H9 (cell line): Measurements from ENCODE around the gene OAS2. TPM values are rescaled to one million over a fixed set of nuclear protein-coding genes. Genes with fewer than 3 reads are reported as not detected.

ENCODE experiments used
- DNase-seq: peaks from one replicate; pipeline ENCODE4 v3.0.0-alpha.2; 2017
- H2AFZ ChIP-seq: one replicate; pipeline ENCODE4 v1.6.1; 2013; ENCODE audit warnings: mild to moderate bottlenecking, low read length, control low read depth, moderate library complexity
- H2AK5ac ChIP-seq: 2 replicates; pipeline ENCODE4 v1.6.1; 2013; ENCODE audit warnings: low read length, control low read depth, mixed read lengths; ENCODE audit not compliant: insufficient read length
- H2BK120ac ChIP-seq: one replicate; pipeline ENCODE4 v1.6.1; 2013; ENCODE audit warnings: low read depth, mild to moderate bottlenecking, low read length, control low read depth, inconsistent platforms; ENCODE audit not compliant: poor library complexity, severe bottlenecking
- H2BK12ac ChIP-seq: 2 replicates; pipeline ENCODE4 v1.6.1; 2013; ENCODE audit warnings: low read length, control low read depth, mixed read lengths, low read depth; ENCODE audit not compliant: insufficient read length
- H2BK15ac ChIP-seq: 2 replicates; pipeline ENCODE4 v1.6.1; 2013; ENCODE audit warnings: low read depth, low read length, control low read depth
- H2BK20ac ChIP-seq: one replicate; pipeline ENCODE4 v1.6.1; 2013; ENCODE audit warnings: low read depth, mild to moderate bottlenecking, low read length, control low read depth, inconsistent platforms; ENCODE audit not compliant: poor library complexity, severe bottlenecking
- H2BK5ac ChIP-seq: 2 replicates; pipeline ENCODE4 v1.6.1; 2013; ENCODE audit warnings: low read length, control low read depth, mixed read lengths; ENCODE audit not compliant: insufficient read length
- H3K14ac ChIP-seq: 2 replicates; pipeline ENCODE4 v1.6.1; 2013; ENCODE audit warnings: low read length, control low read depth; ENCODE audit not compliant: insufficient read depth
- H3K18ac ChIP-seq: 2 replicates; pipeline ENCODE4 v1.6.1; 2013; ENCODE audit warnings: low read depth, mild to moderate bottlenecking, mixed read lengths, low read length, control low read depth; ENCODE audit not compliant: insufficient read length
- H3K23ac ChIP-seq: 2 replicates; pipeline ENCODE4 v1.6.1; 2013; ENCODE audit warnings: low read length, control low read depth, mixed read lengths, low read depth; ENCODE audit not compliant: insufficient read length
- H3K23me2 ChIP-seq: 2 replicates; pipeline ENCODE4 v1.6.1; 2013; ENCODE audit warnings: low read depth, mild to moderate bottlenecking, mixed read lengths, low read length, control low read depth; ENCODE audit not compliant: insufficient read length, poor library complexity, severe bottlenecking
- H3K27ac ChIP-seq: 2 replicates; pipeline ENCODE4 v1.5.1; 2013; ENCODE audit warnings: low read length, control low read depth, mixed read lengths, low read depth; ENCODE audit not compliant: insufficient read length
- H3K27me3 ChIP-seq: 2 replicates; pipeline ENCODE4 v1.6.1; 2013; ENCODE audit warnings: low read length, control low read depth, inconsistent platforms; ENCODE audit not compliant: insufficient read depth
- H3K4ac ChIP-seq: 2 replicates; pipeline ENCODE4 v1.6.1; 2013; ENCODE audit warnings: low read depth, mild to moderate bottlenecking, control low read depth, inconsistent platforms, low read length, moderate library complexity
- H3K4me1 ChIP-seq: 2 replicates; pipeline ENCODE4 v1.6.1; 2013; ENCODE audit warnings: low read length, control low read depth, inconsistent platforms; ENCODE audit not compliant: insufficient read depth
- H3K4me2 ChIP-seq: 2 replicates; pipeline ENCODE4 v1.6.1; 2013; ENCODE audit warnings: low read length, control low read depth, mixed read lengths; ENCODE audit not compliant: insufficient read length, insufficient read depth
- H3K56ac ChIP-seq: 2 replicates; pipeline ENCODE4 v1.6.1; 2013; ENCODE audit warnings: low read depth, mild to moderate bottlenecking, mixed read lengths, low read length, control low read depth; ENCODE audit not compliant: insufficient read length
- H3K79me1 ChIP-seq: 2 replicates; pipeline ENCODE4 v1.6.1; 2013; ENCODE audit warnings: low read depth, mild to moderate bottlenecking, moderate library complexity, low read length, control low read depth, inconsistent platforms; ENCODE audit not compliant: insufficient read depth, poor library complexity, severe bottlenecking
- H3K79me2 ChIP-seq: 2 replicates; pipeline ENCODE4 v1.6.1; 2013; ENCODE audit warnings: low read length, control low read depth, inconsistent platforms; ENCODE audit not compliant: insufficient read depth
- H3K9ac ChIP-seq: 2 replicates; pipeline ENCODE4 v1.6.1; 2013; ENCODE audit warnings: low read length, control low read depth, mixed read lengths; ENCODE audit not compliant: insufficient read length; ENCODE audit errors: extremely low read depth
- H3K9me3 ChIP-seq: one replicate; pipeline ENCODE4 v1.6.1; 2013; ENCODE audit warnings: low read depth, low read length, inconsistent platforms; ENCODE audit not compliant: control insufficient read depth
- H3T11ph ChIP-seq: one replicate; pipeline ENCODE4 v1.6.1; 2013; ENCODE audit warnings: mild to moderate bottlenecking, low read length, control low read depth, inconsistent platforms
- H4K20me1 ChIP-seq: one replicate; pipeline ENCODE4 v1.6.1; 2013; ENCODE audit not compliant: control insufficient read depth, insufficient read length, insufficient read depth
- H4K5ac ChIP-seq: 2 replicates; pipeline ENCODE4 v1.6.1; 2013; ENCODE audit warnings: low read depth, mild to moderate bottlenecking, mixed read lengths, low read length, control low read depth; ENCODE audit not compliant: insufficient read length
- H4K8ac ChIP-seq: replicated peaks from 2 replicates; pipeline ENCODE4 v1.6.1; 2013; ENCODE audit warnings: low read length, control low read depth, mixed read lengths, low read depth; ENCODE audit not compliant: insufficient read length
- H4K91ac ChIP-seq: 2 replicates; pipeline ENCODE4 v1.6.1; 2013; ENCODE audit warnings: low read depth, mild to moderate bottlenecking, moderate library complexity, mixed read lengths, low read length, control low read depth; ENCODE audit not compliant: insufficient read length
- H3K27ac Mint-ChIP-seq, 3 experiments: 2 replicates in 2 of 3; 3 replicates in 1 of 3; pipeline ENCODE4 v1.8.0; 2020 to 2021; ENCODE audit warnings: mixed read lengths in 3 of 3, mild to moderate bottlenecking in 1 of 3, moderate library complexity in 1 of 3
- H3K27me3 Mint-ChIP-seq: 2 replicates; pipeline ENCODE4 v1.8.0; 2021; ENCODE audit warnings: low read depth, mild to moderate bottlenecking, moderate library complexity, mixed read lengths
- H3K36me3 Mint-ChIP-seq, 3 experiments: 2 replicates in 2 of 3; 3 replicates in 1 of 3; pipeline ENCODE4 v1.8.0; 2020 to 2021; ENCODE audit warnings: low read depth in 3 of 3, mixed read lengths in 3 of 3; ENCODE audit not compliant: insufficient read depth in 1 of 3
- H3K4me1 Mint-ChIP-seq, 2 experiments: 2 replicates each; pipeline ENCODE4 v1.8.0; 2020; ENCODE audit warnings: mixed read lengths in 2 of 2
- H3K4me3 Mint-ChIP-seq, 2 experiments: 2 replicates in 1 of 2; 3 replicates in 1 of 2; pipeline ENCODE4 v1.8.0; 2020 to 2021; ENCODE audit warnings: mild to moderate bottlenecking in 2 of 2, mixed read lengths in 2 of 2, moderate library complexity in 1 of 2
- H3K9me3 Mint-ChIP-seq, 2 experiments: 2 replicates in 1 of 2; 3 replicates in 1 of 2; pipeline ENCODE4 v1.8.0; 2020; ENCODE audit warnings: mild to moderate bottlenecking in 2 of 2, mixed read lengths in 2 of 2, moderate library complexity in 1 of 2
- WGBS: extraction: QIAGEN DNeasy Blood & Tissue Kit; methylation state at CpG from one replicate; pipeline ENCODE4 v1.1.7; 2013; ENCODE audit warnings: missing lambda C conversion rate, low lambda C conversion rate, mixed read lengths; ENCODE audit not compliant: insufficient read length; ENCODE audit errors: extremely low coverage; 5-methylcytosine and 5-hydroxymethylcytosine counted together
- total RNA-seq: library from RNA; stranded (reverse); gene quantifications from 2 replicates; pipeline ENCODE4 v1.2.1, GENCODE V29; 2021
- TF ChIP-seq, protein P1 (sequence below): fragments of 200-600 bp; sonication (generic); conservative IDR thresholded peaks from 3 replicates; pipeline ENCODE4 v1.8.0; 2021; ENCODE audit warnings: antibody characterized with exemption, mild to moderate bottlenecking

Gene OAS2
- total RNA-seq, 1 experiment from 2014 or later, result not detected

DNA sequence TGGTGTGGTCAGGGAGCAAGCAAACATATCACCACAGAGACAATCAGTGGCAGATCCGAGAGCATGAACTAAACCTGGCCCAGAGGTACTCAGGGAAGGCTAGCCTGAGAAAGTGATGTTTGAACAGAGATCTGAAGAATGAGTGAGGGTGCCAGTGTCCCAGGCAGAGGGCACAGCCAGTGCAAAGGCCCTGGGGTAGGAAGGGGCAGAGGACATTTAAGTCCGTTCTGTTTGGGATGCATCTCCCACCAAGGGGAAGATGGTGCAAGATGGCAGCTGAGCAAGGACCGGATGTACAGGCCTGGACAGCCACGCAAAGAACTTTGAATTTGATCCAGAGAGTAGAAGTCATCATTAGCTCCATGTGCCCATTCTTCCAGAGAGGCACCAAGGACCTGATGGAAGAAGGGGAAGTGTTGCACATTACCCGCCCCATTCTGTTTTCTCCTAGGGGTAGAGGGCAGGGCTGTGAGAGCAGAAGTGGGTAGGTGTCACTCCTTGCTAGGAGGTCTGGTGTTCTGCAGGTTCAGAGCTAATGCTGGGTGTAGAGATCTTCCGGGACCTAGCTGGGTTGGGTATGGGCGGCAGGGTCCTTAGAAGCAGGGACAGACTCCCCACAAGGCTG, 82.1 kb downstream of the OAS2 start:
- Histone ChIP-seq H4K8ac (no peak overlapping the region), H2BK12ac (no peak overlapping the region), H3K23me2 (peaks cover 2% of the 10 kb centered on the region), H2AK5ac (no peak overlapping the region), H4K20me1 (no peaks in the 10 kb centered on the region), H3K4me2 (no peak overlapping the region), H4K5ac (no peak overlapping the region), H3K4me1 (no peaks in the 10 kb centered on the region), H3K14ac (no peak overlapping the region), H3K79me1 (no peaks in the 10 kb centered on the region), H3K4ac (no peak overlapping the region), H3K56ac (no peak overlapping the region), H2BK15ac (no peak overlapping the region), H2AFZ (no peak overlapping the region), H3K9me3 (no peaks in the 10 kb centered on the region), H2BK5ac (no peak overlapping the region), H3K27ac (no peak overlapping the region), H3K9ac (no peak overlapping the region), H3K18ac (no peak overlapping the region), H2BK20ac (no peak overlapping the region), H3T11ph (no peak overlapping the region), H3K27me3 (peaks cover 5% of the 10 kb centered on the region; the same call in 1 of the 2 replicates), H2BK120ac (no peak overlapping the region), H3K79me2 (no peaks in the 10 kb centered on the region), H3K23ac (no peak overlapping the region), H4K91ac (no peak overlapping the region)
- Mint-ChIP-seq H3K9me3 (no peaks in the 10 kb centered on the region; a peak in 1 of 5 replicates), H3K36me3 (no peaks in the 10 kb centered on the region; a peak in 1 of 7 replicates), H3K4me3 (no peak overlapping the region), H3K27me3 (peaks cover 35% of the 10 kb centered on the region), H3K27ac (no peak overlapping the region), H3K4me1 (peaks cover 8 to 25% of the 10 kb centered on the region in 2 experiments)
- no peak for DNase-seq
- TF ChIP-seq, protein P1, sequence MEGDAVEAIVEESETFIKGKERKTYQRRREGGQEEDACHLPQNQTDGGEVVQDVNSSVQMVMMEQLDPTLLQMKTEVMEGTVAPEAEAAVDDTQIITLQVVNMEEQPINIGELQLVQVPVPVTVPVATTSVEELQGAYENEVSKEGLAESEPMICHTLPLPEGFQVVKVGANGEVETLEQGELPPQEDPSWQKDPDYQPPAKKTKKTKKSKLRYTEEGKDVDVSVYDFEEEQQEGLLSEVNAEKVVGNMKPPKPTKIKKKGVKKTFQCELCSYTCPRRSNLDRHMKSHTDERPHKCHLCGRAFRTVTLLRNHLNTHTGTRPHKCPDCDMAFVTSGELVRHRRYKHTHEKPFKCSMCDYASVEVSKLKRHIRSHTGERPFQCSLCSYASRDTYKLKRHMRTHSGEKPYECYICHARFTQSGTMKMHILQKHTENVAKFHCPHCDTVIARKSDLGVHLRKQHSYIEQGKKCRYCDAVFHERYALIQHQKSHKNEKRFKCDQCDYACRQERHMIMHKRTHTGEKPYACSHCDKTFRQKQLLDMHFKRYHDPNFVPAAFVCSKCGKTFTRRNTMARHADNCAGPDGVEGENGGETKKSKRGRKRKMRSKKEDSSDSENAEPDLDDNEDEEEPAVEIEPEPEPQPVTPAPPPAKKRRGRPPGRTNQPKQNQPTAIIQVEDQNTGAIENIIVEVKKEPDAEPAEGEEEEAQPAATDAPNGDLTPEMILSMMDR, result no peak
- WGBS, result no CpG with 5 or more reads among the region's 7 CpGs
